Calu3 (cell line): ENCODE measurements around the gene GIMAP7. TPM values are rescaled to one million over a fixed set of nuclear protein-coding genes. Genes with fewer than 3 reads are reported as not detected.

Experiments
- BruUV-seq: library from RNA; stranded (reverse); fragments of 400-500 nt; replicated peaks from 2 replicates; lab custom pipeline; 2021; lab: Mats Ljungman, UMichigan
- CTCF ChIA-PET: fragments of 300-600 bp; sonication (Branson Sonifier 250); formaldehyde crosslinking; loops from one replicate; lab custom pipeline; 2022; ENCODE audit warnings: antibody characterized with exemption; lab: Charles Lee
- DNase-seq: peaks from one replicate; pipeline ENCODE4 v3.0.0; 2022
- H3K27ac Mint-ChIP-seq: one replicate; pipeline ENCODE4 v1.8.0; 2022; ENCODE audit warnings: mixed read lengths; ENCODE audit not compliant: unreplicated experiment
- H3K27me3 Mint-ChIP-seq: one replicate; pipeline ENCODE4 v1.8.0; 2022; ENCODE audit warnings: mixed read lengths; ENCODE audit not compliant: unreplicated experiment
- H3K36me3 Mint-ChIP-seq: one replicate; pipeline ENCODE4 v1.8.0; 2022; ENCODE audit warnings: mild to moderate bottlenecking, moderate library complexity, mixed read lengths; ENCODE audit not compliant: insufficient read depth, unreplicated experiment
- H3K4me1 Mint-ChIP-seq: one replicate; pipeline ENCODE4 v1.8.0; 2022; ENCODE audit warnings: mild to moderate bottlenecking, low read depth, mixed read lengths; ENCODE audit not compliant: unreplicated experiment
- H3K4me3 Mint-ChIP-seq: one replicate; pipeline ENCODE4 v1.8.0; 2022; ENCODE audit warnings: mild to moderate bottlenecking, low read depth, moderate library complexity, mixed read lengths; ENCODE audit not compliant: unreplicated experiment
- H3K9me3 Mint-ChIP-seq: one replicate; pipeline ENCODE4 v1.8.0; 2022; ENCODE audit warnings: low read depth, mixed read lengths; ENCODE audit not compliant: unreplicated experiment
- intact Hi-C: fragments of 100-400 bp; cut with micrococcal nuclease; formaldehyde crosslinking; loops from one replicate; pipeline ENCODE4 v1.10.0; 2022; ENCODE audit not compliant: unreplicated experiment
- total RNA-seq: library from RNA; stranded (reverse); gene quantifications from 2 replicates; pipeline ENCODE4 v1.2.3, GENCODE V29; 2022
- TF ChIP-seq, protein P1 (sequence below): fragments of 200-600 bp; IDR thresholded peaks from one replicate; pipeline ENCODE4 v1.8.0; 2022; ENCODE audit warnings: antibody characterized with exemption; ENCODE audit not compliant: unreplicated experiment

Gene GIMAP7
- total RNA-seq, 1 experiment from 2014 or later = not detected

DNA sequence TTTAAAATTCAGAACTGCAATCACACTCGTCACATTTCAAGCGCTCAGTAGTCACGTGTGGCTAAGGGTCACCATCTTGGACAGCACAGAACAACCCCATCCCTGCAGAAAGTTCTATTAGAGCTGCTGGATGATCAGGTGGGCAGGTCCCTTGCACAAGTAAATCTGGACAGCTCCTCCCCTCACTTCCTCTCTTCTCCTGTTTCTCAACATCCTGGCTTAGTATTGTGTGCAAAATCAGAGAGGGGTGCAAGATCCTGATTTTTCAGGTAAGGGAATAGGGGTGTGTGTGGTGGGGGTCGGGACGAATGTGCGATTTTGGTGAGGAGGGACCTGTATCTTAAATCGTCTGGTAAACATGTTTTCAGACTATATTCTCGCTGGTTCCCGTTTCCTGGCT is 52.5 kb downstream of the GIMAP7 start, which contains the start of gene GIMAP4:
Gene GIMAP4 (plus strand): TSS at position 222 of the 400 bp plus-strand sequence. CDS start 2,512 bp downstream, outside the sequence.
- intact Hi-C loops = no loop called here
- Mint-ChIP-seq H3K27me3 (peaks cover 8% of the 10 kb centered on the region), H3K4me1 (no peaks in the 10 kb centered on the region), H3K9me3 (no peaks in the 10 kb centered on the region), H3K4me3 (no peak within 1 kb of the TSS), H3K27ac (no peak within 1 kb of the TSS), H3K36me3 (no peaks in the 10 kb centered on the region)
- no peak for DNase-seq
- TF ChIP-seq, protein P1, sequence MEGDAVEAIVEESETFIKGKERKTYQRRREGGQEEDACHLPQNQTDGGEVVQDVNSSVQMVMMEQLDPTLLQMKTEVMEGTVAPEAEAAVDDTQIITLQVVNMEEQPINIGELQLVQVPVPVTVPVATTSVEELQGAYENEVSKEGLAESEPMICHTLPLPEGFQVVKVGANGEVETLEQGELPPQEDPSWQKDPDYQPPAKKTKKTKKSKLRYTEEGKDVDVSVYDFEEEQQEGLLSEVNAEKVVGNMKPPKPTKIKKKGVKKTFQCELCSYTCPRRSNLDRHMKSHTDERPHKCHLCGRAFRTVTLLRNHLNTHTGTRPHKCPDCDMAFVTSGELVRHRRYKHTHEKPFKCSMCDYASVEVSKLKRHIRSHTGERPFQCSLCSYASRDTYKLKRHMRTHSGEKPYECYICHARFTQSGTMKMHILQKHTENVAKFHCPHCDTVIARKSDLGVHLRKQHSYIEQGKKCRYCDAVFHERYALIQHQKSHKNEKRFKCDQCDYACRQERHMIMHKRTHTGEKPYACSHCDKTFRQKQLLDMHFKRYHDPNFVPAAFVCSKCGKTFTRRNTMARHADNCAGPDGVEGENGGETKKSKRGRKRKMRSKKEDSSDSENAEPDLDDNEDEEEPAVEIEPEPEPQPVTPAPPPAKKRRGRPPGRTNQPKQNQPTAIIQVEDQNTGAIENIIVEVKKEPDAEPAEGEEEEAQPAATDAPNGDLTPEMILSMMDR = no peak
- BruUV-seq = no TSS peak
- CTCF ChIA-PET = interaction anchor here (1.1 kb wide), 1 partner anchor 10 kb away, joined by 3 read pairs; no protein-coding TSS in a partner anchor

DNA sequence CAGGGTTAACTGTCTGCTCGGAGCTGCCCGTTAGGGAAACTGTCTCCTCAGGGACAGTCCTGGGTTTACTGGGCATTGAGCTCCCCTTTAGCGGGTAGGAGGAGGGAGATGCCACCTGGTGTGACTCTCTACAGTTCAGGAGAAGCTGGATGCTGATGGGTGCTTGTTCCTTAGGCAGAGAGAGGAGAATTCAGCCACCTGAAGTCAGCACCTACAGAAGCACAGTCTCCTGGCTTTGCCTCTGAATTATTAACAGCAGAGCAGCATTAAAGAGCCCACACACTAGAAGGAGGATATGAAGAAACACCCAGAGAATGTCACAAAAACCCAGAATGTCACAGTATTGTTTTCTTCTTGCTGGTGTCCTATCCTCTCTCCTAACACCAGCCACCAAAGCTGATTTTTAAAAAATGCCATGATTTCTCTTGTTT is 53.2 kb downstream of the GIMAP7 start:
- Mint-ChIP-seq H3K4me3 (no peak overlapping the region), H3K4me1 (no peaks in the 10 kb centered on the region), H3K9me3 (peaks cover 3% of the 10 kb centered on the region), H3K27ac (no peak overlapping the region), H3K27me3 (peaks cover 7% of the 10 kb centered on the region), H3K36me3 (no peaks in the 10 kb centered on the region)
- intact Hi-C loops = no loop called here
- no TSS peak for BruUV-seq
- no peak for DNase-seq
- CTCF ChIA-PET = interaction anchor here (0.6 to 1.1 kb wide), 2 partner anchors 9 to 1242 kb away, joined by 3 to 6 read pairs; no protein-coding TSS in a partner anchor
- TF ChIP-seq, protein P1 = no peak

DNA sequence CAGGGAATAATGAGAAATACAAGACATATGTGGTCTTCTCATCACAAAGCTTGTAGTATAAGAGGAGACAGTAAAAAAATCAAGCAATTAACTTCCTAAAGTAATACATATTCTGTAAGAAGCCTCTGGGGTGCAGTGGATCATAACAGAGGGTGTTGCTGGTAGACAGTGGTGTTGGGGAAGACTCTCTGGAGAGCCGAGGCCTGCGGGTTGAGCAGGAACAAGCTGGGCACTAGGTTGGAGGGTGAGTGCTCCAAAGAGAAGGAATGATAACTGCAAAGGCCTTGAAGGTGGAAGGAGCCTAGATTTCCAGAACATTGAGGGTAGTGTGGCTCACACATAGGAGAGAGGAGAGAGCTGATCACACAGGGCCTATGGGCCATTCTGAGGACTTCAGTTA is 54.0 kb downstream of the GIMAP7 start:
- Mint-ChIP-seq H3K27ac (no peak overlapping the region), H3K4me1 (no peaks in the 10 kb centered on the region), H3K27me3 (no peaks in the 10 kb centered on the region), H3K4me3 (no peak overlapping the region), H3K9me3 (peaks cover 3% of the 10 kb centered on the region), H3K36me3 (no peaks in the 10 kb centered on the region)
- no TSS peak for BruUV-seq
- CTCF ChIA-PET = no interaction called here
- DNase-seq = no peak
- intact Hi-C loops = no loop called here
- TF ChIP-seq, protein P1 = no peak

DNA sequence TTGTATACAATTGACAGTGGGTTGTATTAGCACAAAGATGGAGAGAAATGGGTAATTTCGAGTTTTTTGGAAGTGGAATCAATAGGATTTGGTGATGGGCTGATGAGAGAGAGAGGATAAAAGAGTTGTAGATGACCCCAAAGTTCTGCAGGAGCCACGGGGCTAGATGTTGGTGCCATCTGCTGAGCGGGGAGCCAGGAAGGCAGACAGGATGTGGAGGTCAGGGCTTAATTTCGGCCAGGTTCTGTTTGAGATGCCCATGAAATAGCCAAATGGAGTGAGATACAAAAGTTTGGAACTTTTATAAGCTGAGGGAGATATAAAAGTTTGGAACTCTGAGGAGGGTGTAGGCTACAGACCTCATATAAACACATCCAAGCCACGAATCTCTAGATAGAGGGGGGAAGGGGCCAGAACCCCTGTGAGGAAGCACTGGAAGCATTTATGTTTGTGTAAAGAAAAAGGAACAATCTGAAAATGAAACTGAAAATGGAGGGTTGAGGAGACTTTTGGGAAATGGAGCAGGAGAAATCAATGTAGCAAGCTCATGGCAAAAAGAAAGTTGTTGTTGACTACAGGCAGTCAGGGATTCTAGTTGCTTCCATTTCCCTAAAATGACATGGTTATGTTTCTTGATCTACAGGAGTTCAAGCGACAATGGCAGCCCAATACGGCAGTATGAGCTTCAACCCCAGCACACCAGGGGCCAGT is 54.7 kb downstream of the GIMAP7 start:
- no peak overlapping the region for H3K27ac Mint-ChIP-seq
- intact Hi-C loops = no loop called here

More for the DNA sequence above, 54.7 kb downstream of the GIMAP7 start:
- no peak overlapping the region for H3K4me3 Mint-ChIP-seq
- no peaks in the 10 kb centered on the region for H3K4me1 Mint-ChIP-seq
- H3K36me3 Mint-ChIP-seq = no peaks in the 10 kb centered on the region
- CTCF ChIA-PET = interaction anchor here (1.6 kb wide), 1 partner anchor 11 kb away, joined by 3 read pairs; no protein-coding TSS in a partner anchor
- TF ChIP-seq, protein P1 = no peak
- no peak for DNase-seq
- H3K9me3 Mint-ChIP-seq = peaks cover 3% of the 10 kb centered on the region
- H3K27me3 Mint-ChIP-seq = no peaks in the 10 kb centered on the region
- BruUV-seq = no TSS peak

Other genes starting within 250 kb of the GIMAP7 start
- gene LRRC61, start 191.5 kb upstream of the GIMAP7 start, total RNA-seq = 14.6 and 22.5 TPM in 2 replicates
- gene ACTR3C, start 191.3 kb upstream of the GIMAP7 start, total RNA-seq = 22.8 and 26.0 TPM in 2 replicates
- gene RARRES2, start 173.2 kb upstream of the GIMAP7 start, total RNA-seq = 9.1 and 13.0 TPM in 2 replicates
- 185 and 189 TPM in 2 replicates for gene REPIN1, start 146.1 kb upstream of the GIMAP7 start, total RNA-seq
- gene ZNF775, start 135.5 kb upstream of the GIMAP7 start, total RNA-seq = 5.3 and 5.8 TPM in 2 replicates
- not detected in 2 replicates for gene GIMAP8, start 64.2 kb upstream of the GIMAP7 start, total RNA-seq
- gene GIMAP4, start 52.5 kb downstream of the GIMAP7 start, total RNA-seq = not detected in 2 replicates
- not detected in 2 replicates for gene GIMAP6, start 117.5 kb downstream of the GIMAP7 start, total RNA-seq
- gene GIMAP2, start 170.8 kb downstream of the GIMAP7 start, total RNA-seq = 3.9 and 4.7 TPM in 2 replicates
- gene GIMAP1, start 201.7 kb downstream of the GIMAP7 start, total RNA-seq = not detected in 2 replicates
- not detected in 2 replicates for gene GIMAP5, start 222.5 kb downstream of the GIMAP7 start, total RNA-seq